ENCODE measurements around the gene ACKR3.

DNA sequence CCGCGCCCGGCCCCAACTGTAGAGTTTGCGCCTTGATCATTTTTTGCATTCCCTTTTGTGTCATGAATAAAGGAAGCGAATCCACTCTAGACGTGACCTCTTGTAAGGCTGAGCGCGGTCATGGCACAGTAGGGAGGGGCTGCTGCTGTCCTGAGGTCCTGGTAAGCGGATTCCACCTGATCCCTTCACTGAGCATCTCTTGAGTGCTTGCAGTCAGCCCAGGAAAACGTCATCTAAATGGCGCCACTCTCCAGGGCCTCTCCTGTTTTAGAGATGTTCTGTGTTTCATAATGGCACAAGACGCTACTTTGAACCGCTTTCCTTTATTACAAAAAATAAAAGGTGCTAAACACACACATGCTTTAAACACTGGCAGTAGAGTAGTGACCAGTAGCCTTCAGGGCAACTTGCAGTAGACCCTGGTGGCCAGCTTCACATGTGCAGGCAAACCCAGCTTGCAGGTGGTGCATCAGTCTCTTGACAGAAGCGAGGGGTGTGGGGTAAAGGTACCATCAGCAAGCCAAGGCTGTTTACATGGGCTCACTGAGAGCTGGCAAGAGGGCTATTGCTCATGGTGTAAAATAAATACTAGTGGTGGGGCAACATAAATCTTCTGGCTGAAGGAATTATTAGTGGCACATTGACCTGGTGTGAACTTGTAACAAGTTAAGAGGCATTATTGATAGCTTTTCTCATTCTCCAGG is 43.0 kb upstream of the ACKR3 start:
- TF ChIP-seq, protein P1, sequence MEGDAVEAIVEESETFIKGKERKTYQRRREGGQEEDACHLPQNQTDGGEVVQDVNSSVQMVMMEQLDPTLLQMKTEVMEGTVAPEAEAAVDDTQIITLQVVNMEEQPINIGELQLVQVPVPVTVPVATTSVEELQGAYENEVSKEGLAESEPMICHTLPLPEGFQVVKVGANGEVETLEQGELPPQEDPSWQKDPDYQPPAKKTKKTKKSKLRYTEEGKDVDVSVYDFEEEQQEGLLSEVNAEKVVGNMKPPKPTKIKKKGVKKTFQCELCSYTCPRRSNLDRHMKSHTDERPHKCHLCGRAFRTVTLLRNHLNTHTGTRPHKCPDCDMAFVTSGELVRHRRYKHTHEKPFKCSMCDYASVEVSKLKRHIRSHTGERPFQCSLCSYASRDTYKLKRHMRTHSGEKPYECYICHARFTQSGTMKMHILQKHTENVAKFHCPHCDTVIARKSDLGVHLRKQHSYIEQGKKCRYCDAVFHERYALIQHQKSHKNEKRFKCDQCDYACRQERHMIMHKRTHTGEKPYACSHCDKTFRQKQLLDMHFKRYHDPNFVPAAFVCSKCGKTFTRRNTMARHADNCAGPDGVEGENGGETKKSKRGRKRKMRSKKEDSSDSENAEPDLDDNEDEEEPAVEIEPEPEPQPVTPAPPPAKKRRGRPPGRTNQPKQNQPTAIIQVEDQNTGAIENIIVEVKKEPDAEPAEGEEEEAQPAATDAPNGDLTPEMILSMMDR (IDR thresholded peaks at IDR 0.05; ENCODE audit: insufficient read depth, low read length): no peak
- TF ChIP-seq POLR2AphosphoS5 (IDR thresholded peaks at IDR 0.05; ENCODE audit: low read depth) (no peak), GABPA (IDR thresholded peaks at IDR 0.05; ENCODE audit: low read depth) (no peak), SPI1 (IDR thresholded peaks at IDR 0.05; ENCODE audit: borderline replicate concordance, low read depth) (no peak)
- TF ChIP-seq, protein P2, sequence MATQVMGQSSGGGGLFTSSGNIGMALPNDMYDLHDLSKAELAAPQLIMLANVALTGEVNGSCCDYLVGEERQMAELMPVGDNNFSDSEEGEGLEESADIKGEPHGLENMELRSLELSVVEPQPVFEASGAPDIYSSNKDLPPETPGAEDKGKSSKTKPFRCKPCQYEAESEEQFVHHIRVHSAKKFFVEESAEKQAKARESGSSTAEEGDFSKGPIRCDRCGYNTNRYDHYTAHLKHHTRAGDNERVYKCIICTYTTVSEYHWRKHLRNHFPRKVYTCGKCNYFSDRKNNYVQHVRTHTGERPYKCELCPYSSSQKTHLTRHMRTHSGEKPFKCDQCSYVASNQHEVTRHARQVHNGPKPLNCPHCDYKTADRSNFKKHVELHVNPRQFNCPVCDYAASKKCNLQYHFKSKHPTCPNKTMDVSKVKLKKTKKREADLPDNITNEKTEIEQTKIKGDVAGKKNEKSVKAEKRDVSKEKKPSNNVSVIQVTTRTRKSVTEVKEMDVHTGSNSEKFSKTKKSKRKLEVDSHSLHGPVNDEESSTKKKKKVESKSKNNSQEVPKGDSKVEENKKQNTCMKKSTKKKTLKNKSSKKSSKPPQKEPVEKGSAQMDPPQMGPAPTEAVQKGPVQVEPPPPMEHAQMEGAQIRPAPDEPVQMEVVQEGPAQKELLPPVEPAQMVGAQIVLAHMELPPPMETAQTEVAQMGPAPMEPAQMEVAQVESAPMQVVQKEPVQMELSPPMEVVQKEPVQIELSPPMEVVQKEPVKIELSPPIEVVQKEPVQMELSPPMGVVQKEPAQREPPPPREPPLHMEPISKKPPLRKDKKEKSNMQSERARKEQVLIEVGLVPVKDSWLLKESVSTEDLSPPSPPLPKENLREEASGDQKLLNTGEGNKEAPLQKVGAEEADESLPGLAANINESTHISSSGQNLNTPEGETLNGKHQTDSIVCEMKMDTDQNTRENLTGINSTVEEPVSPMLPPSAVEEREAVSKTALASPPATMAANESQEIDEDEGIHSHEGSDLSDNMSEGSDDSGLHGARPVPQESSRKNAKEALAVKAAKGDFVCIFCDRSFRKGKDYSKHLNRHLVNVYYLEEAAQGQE (IDR thresholded peaks at IDR 0.05; ENCODE audit: insufficient replicate concordance, low read depth): no peak
